Measurements from ENCODE around the gene LLGL2. TPM values are rescaled to one million over a fixed set of nuclear protein-coding genes. Genes with fewer than 3 reads are reported as not detected.

Gene LLGL2
- total and polyA plus RNA-seq, 7 donors = 1.4 to 3.3 (median 1.5) TPM

DNA sequence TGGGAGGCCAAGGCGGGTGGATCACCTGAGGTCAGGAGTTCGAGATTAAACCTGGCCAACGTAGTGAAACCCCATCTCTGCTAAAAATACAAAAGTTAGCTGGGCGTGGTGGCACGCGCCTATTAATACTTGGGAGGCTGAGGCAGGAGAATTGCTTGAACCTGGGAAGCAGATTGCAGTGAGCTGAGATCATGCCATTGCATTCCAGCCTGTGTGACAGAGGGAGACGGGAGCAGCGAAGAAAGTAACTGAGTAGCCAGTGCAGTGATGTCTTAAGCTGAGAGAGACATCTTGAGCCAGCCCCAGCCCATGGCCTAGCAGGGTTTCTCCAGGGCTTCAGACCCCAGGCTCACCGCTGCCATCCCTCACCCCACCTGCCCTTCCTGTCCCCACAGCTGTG is 97.9 kb downstream of the LLGL2 start:
- 44 to 61% (median 53%) methylated on average over 9 of the region's 9 CpGs for WGBS, 3 donors
- ATAC-seq = peak in 3 of 4 donors; percentile 23 to 49 (median 46)

GRCh38 chr17:75624021-75624420 is 98.5 kb downstream of the LLGL2 start:
- Histone ChIP-seq H3K27me3 (ENCODE audit: insufficient read depth in 3 of 3, low read length in 2 of 3) (no peaks in the 10 kb centered on the region), H3K36me3 (ENCODE audit: insufficient read depth in 1 of 2, low read depth in 1 of 2) (peaks cover 2 to 49% of the 10 kb centered on the region in 2 donors), H3K4me3 (no peak overlapping the region), H3K9me3 (no peaks in the 10 kb centered on the region), H3K27ac (no peak overlapping the region), H3K4me1 (peaks cover 7% of the 10 kb centered on the region)
- WGBS, 3 donors = 88 to 93% (median 90%) methylated on average over 12 of the region's 12 CpGs
- no peak for TF ChIP-seq CTCF (IDR thresholded peaks at IDR 0.05)
- ATAC-seq = no peak
- no peak for DNase-seq
- intact Hi-C loops (cut with DNase I) = loop anchor here in 1 of 2 donors (5.0 kb wide), 1 partner anchor 82 kb away; no protein-coding TSS in a partner anchor

More for the DNA sequence above, 97.9 kb downstream of the LLGL2 start:
- Histone ChIP-seq H3K4me1 (peaks cover 7% of the 10 kb centered on the region), H3K27ac (no peak overlapping the region), H3K36me3 (ENCODE audit: insufficient read depth in 1 of 2, low read depth in 1 of 2) (peaks cover 2 to 45% of the 10 kb centered on the region in 2 donors), H3K27me3 (ENCODE audit: insufficient read depth in 3 of 3, low read length in 2 of 3) (no peaks in the 10 kb centered on the region), H3K9me3 (no peaks in the 10 kb centered on the region), H3K4me3 (no peak overlapping the region)
- no peak for TF ChIP-seq CTCF (IDR thresholded peaks at IDR 0.05)
- no peak for DNase-seq
- intact Hi-C loops (cut with DNase I) = loop anchor here in 1 of 2 donors (5.0 kb wide), 1 partner anchor 81 kb away; no protein-coding TSS in a partner anchor

Other genes starting within 250 kb of the LLGL2 start
- 10 to 100 TPM; 11.3 to 41.7 (median 16.0) TPM for gene SLC25A19, start 236.3 kb upstream of the LLGL2 start, total RNA-seq
- gene SLC25A19, start 236.3 kb upstream of the LLGL2 start, polyA plus RNA-seq = 10 to 100 TPM; 24.9 to 52.7 (median 34.5) TPM
- 10 to 100 TPM; 49.1 to 71.6 (median 58.1) TPM for gene GRB2, start 120.0 kb upstream of the LLGL2 start, total RNA-seq
- gene GRB2, start 120.0 kb upstream of the LLGL2 start, polyA plus RNA-seq = 10 to 100 TPM; 39.5 to 70.9 (median 66.1) TPM
- 10 to 100 TPM; 43.4 to 64.3 (median 49.6) TPM for gene TMEM94, start 69.1 kb upstream of the LLGL2 start, total RNA-seq
- gene TMEM94, start 69.1 kb upstream of the LLGL2 start, polyA plus RNA-seq = 10 to 100 TPM; 18.7 to 48.5 (median 29.6) TPM
- gene CASKIN2, start 10.2 kb upstream of the LLGL2 start, total RNA-seq = 10 to 100 TPM; 26.3 to 33.5 (median 28.3) TPM
- gene CASKIN2, start 10.2 kb upstream of the LLGL2 start, polyA plus RNA-seq = 10 to 100 TPM in 1 of 3 donors, 1 to 10 TPM in 2; 8.2 to 11.0 (median 8.9) TPM
- 1 to 10 TPM; 5.7 to 9.7 (median 8.2) TPM for gene TSEN54, start 9.2 kb upstream of the LLGL2 start, total RNA-seq
- 10 to 100 TPM; 10.1 to 14.9 (median 11.3) TPM for gene TSEN54, start 9.2 kb upstream of the LLGL2 start, polyA plus RNA-seq
- gene MYO15B, start 62.1 kb downstream of the LLGL2 start, total RNA-seq = 10 to 100 TPM; 11.9 to 28.2 (median 21.4) TPM
- 10 to 100 TPM in 2 of 3 donors, 1 to 10 TPM in 1; 5.2 to 23.7 (median 11.8) TPM for gene MYO15B, start 62.1 kb downstream of the LLGL2 start, polyA plus RNA-seq
- gene SMIM5, start 107.7 kb downstream of the LLGL2 start, total RNA-seq = under 1 TPM in 3 of 4 donors, not detected in 1; 0.11 to 0.28 (median 0.17) TPM
- gene SMIM5, start 107.7 kb downstream of the LLGL2 start, polyA plus RNA-seq = under 1 TPM; 0.17 to 0.92 (median 0.21) TPM
- 10 to 100 TPM in 2 of 4 donors, 1 to 10 TPM in 2; 6.8 to 15.5 (median 9.6) TPM for gene RECQL5, start 141.5 kb downstream of the LLGL2 start, total RNA-seq
- 10 to 100 TPM in 1 of 3 donors, 1 to 10 TPM in 2; 5.7 to 16.0 (median 7.8) TPM for gene RECQL5, start 141.5 kb downstream of the LLGL2 start, polyA plus RNA-seq
- 10 to 100 TPM; 40.9 to 68.5 (median 46.7) TPM for gene SAP30BP, start 141.6 kb downstream of the LLGL2 start, total RNA-seq
- gene SAP30BP, start 141.6 kb downstream of the LLGL2 start, polyA plus RNA-seq = 100 to 1,000 TPM in 1 of 3 donors, 10 to 100 TPM in 2; 71.9 to 123 (median 79.4) TPM
- gene ITGB4, start 195.8 kb downstream of the LLGL2 start, total RNA-seq = 1 to 10 TPM; 1.3 to 5.7 (median 3.9) TPM
- 1 to 10 TPM; 1.5 to 2.1 (median 1.6) TPM for gene ITGB4, start 195.8 kb downstream of the LLGL2 start, polyA plus RNA-seq
- gene GALK1, start 239.5 kb downstream of the LLGL2 start, total RNA-seq = 10 to 100 TPM in 1 of 4 donors, 1 to 10 TPM in 3; 7.1 to 13.2 (median 9.4) TPM
- 10 to 100 TPM in 2 of 3 donors, 1 to 10 TPM in 1; 8.3 to 12.8 (median 11.0) TPM for gene GALK1, start 239.5 kb downstream of the LLGL2 start, polyA plus RNA-seq

Data from psoas muscle (tissue), 8 donors.